Measurements from ENCODE around the gene SMIM1.

GRCh38 chr1:3796215-3797061 lies 23.9 kb downstream of the SMIM1 start, which contains the start of gene LRRC47:
- no peak for TF ChIP-seq EZH2 (IDR thresholded peaks at IDR 0.05; ENCODE audit: low read length, missing control alignments)
- TF ChIP-seq, protein P1, sequence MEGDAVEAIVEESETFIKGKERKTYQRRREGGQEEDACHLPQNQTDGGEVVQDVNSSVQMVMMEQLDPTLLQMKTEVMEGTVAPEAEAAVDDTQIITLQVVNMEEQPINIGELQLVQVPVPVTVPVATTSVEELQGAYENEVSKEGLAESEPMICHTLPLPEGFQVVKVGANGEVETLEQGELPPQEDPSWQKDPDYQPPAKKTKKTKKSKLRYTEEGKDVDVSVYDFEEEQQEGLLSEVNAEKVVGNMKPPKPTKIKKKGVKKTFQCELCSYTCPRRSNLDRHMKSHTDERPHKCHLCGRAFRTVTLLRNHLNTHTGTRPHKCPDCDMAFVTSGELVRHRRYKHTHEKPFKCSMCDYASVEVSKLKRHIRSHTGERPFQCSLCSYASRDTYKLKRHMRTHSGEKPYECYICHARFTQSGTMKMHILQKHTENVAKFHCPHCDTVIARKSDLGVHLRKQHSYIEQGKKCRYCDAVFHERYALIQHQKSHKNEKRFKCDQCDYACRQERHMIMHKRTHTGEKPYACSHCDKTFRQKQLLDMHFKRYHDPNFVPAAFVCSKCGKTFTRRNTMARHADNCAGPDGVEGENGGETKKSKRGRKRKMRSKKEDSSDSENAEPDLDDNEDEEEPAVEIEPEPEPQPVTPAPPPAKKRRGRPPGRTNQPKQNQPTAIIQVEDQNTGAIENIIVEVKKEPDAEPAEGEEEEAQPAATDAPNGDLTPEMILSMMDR (conservative IDR thresholded peaks at IDR 0.05 in 1 of 2, IDR thresholded peaks at IDR 0.05 in 1 of 2; ENCODE audit: low read depth in 1 of 2, low read length in 2 of 2): no peak

Data from fibroblast of lung (primary cell).